ENCODE data around the gene UBQLN4. TPM values are rescaled to one million over a fixed set of nuclear protein-coding genes. Genes with fewer than 3 reads are reported as not detected.
"Not testable (repeated sequence)": the region's sequence is repeated elsewhere in the genome, so short reads cannot be mapped to it uniquely, and the experiment has no call there.

The UBQLN4 gene
- total and polyA plus RNA-seq, 5 donors from 2014 or later, result 4.4 to 19.1 (median 6.1) TPM

GRCh38 chr1:156045076-156045475 is 8.5 kb downstream of the UBQLN4 start:
- peaks cover 18% of the 10 kb centered on the region for H3K36me3 ChIP-seq (ENCODE audit: control insufficient read depth, insufficient read depth, low read length)
- H3K27me3 ChIP-seq (ENCODE audit: control insufficient read depth, insufficient read depth, low read length), result no peaks in the 10 kb centered on the region
- DNase-seq (no peak), ATAC-seq (ENCODE audit: low read depth in 2 of 2) (no peak)
- H3K36me3 Mint-ChIP-seq, result peaks cover 38% of the 10 kb centered on the region
- H3K9me3 ChIP-seq (ENCODE audit: control insufficient read depth in 2 of 2, low read length in 2 of 2), result no peaks in the 10 kb centered on the region
- no peaks in the 10 kb centered on the region for H3K9me3 Mint-ChIP-seq
- H3K4me3 ChIP-seq (ENCODE audit: low read depth, low read length), result no peak overlapping the region
- H3K27ac ChIP-seq (ENCODE audit: insufficient read depth, low read length, poor library complexity, severe bottlenecking), result no peak overlapping the region
- peaks cover 5 to 8% (median 6%) of the 10 kb centered on the region in 4 donors for H3K4me1 Mint-ChIP-seq
- no peaks in the 10 kb centered on the region for H3K4me1 ChIP-seq (ENCODE audit: control insufficient read depth, insufficient read depth, low read length, poor library complexity, severe bottlenecking)
- no peaks in the 10 kb centered on the region for H3K27me3 Mint-ChIP-seq
- peak overlapping the region in 2 of 3 donors; percentile 27 for H3K27ac Mint-ChIP-seq
- no peak overlapping the region for H3K4me3 Mint-ChIP-seq

- peaks cover 0 to 7% (median 5%) of the 10 kb centered on the region in 4 donors for H3K4me1 Mint-ChIP-seq
- Histone ChIP-seq H3K4me1 (ENCODE audit: control insufficient read depth, insufficient read depth, low read length, poor library complexity, severe bottlenecking) (no peaks in the 10 kb centered on the region), H3K36me3 (ENCODE audit: control insufficient read depth, insufficient read depth, low read length) (peaks cover 18% of the 10 kb centered on the region), H3K9me3 (ENCODE audit: control insufficient read depth in 2 of 2, low read length in 2 of 2) (no peaks in the 10 kb centered on the region), H3K27me3 (ENCODE audit: control insufficient read depth, insufficient read depth, low read length) (no peaks in the 10 kb centered on the region), H3K27ac (ENCODE audit: insufficient read depth, low read length, poor library complexity, severe bottlenecking) (no peak overlapping the region), H3K4me3 (ENCODE audit: low read depth, low read length) (no peak overlapping the region)
- ATAC-seq (ENCODE audit: low read depth in 2 of 2) (no peak), DNase-seq (no peak)
- H3K27me3 Mint-ChIP-seq, result no peaks in the 10 kb centered on the region
- peaks cover 30% of the 10 kb centered on the region for H3K36me3 Mint-ChIP-seq
- H3K4me3 Mint-ChIP-seq, result no peak overlapping the region
- no peak overlapping the region for H3K27ac Mint-ChIP-seq
- H3K9me3 Mint-ChIP-seq, result no peaks in the 10 kb centered on the region
Observed at GRCh38 chr1:156042828-156043227, 10.8 kb downstream of the UBQLN4 start.

- H3K27me3 ChIP-seq (ENCODE audit: control insufficient read depth, insufficient read depth, low read length); H3K9me3 Mint-ChIP-seq; H3K27me3 Mint-ChIP-seq; H3K27ac Mint-ChIP-seq; H3K4me3 Mint-ChIP-seq; ATAC-seq (ENCODE audit: low read depth in 2 of 2); H3K9me3 ChIP-seq (ENCODE audit: control insufficient read depth in 2 of 2, low read length in 2 of 2); DNase-seq; H3K4me1 Mint-ChIP-seq; H3K4me3 ChIP-seq (ENCODE audit: low read depth, low read length); H3K27ac ChIP-seq (ENCODE audit: insufficient read depth, low read length, poor library complexity, severe bottlenecking); H3K4me1 ChIP-seq (ENCODE audit: control insufficient read depth, insufficient read depth, low read length, poor library complexity, severe bottlenecking): not testable (repeated sequence)
- peaks cover 10% of the 10 kb centered on the region for H3K36me3 Mint-ChIP-seq
- peaks cover 11% of the 10 kb centered on the region for H3K36me3 ChIP-seq (ENCODE audit: control insufficient read depth, insufficient read depth, low read length)
Observed at GRCh38 chr1:156034991-156035390, 18.6 kb downstream of the UBQLN4 start.

GRCh38 chr1:156033011-156033410 is 20.6 kb downstream of the UBQLN4 start:
- Histone ChIP-seq H3K27me3 (ENCODE audit: control insufficient read depth, insufficient read depth, low read length) (no peaks in the 10 kb centered on the region), H3K4me3 (ENCODE audit: low read depth, low read length) (no peak overlapping the region), H3K27ac (ENCODE audit: insufficient read depth, low read length, poor library complexity, severe bottlenecking) (no peak overlapping the region), H3K36me3 (ENCODE audit: control insufficient read depth, insufficient read depth, low read length) (peaks cover 9% of the 10 kb centered on the region), H3K9me3 (ENCODE audit: control insufficient read depth in 2 of 2, low read length in 2 of 2) (no peaks in the 10 kb centered on the region), H3K4me1 (ENCODE audit: control insufficient read depth, insufficient read depth, low read length, poor library complexity, severe bottlenecking) (no peaks in the 10 kb centered on the region)
- Mint-ChIP-seq H3K36me3 (peaks cover 10% of the 10 kb centered on the region), H3K9me3 (no peaks in the 10 kb centered on the region), H3K27me3 (no peaks in the 10 kb centered on the region), H3K4me3 (no peak overlapping the region), H3K27ac (no peak overlapping the region), H3K4me1 (no peaks in the 10 kb centered on the region)
- DNase-seq (no peak), ATAC-seq (ENCODE audit: low read depth in 2 of 2) (no peak)

- no peak for ATAC-seq (ENCODE audit: low read depth in 2 of 2)
- H3K4me1 Mint-ChIP-seq, result peaks cover 0 to 10% (median 0%) of the 10 kb centered on the region in 4 donors
Observed at GRCh38 chr1:156026588-156026987, 27.0 kb downstream of the UBQLN4 start.

GRCh38 chr1:156025876-156026275 is 27.7 kb downstream of the UBQLN4 start:
- Histone ChIP-seq H3K9me3 (ENCODE audit: control insufficient read depth in 2 of 2, low read length in 2 of 2) (no peaks in the 10 kb centered on the region), H3K27me3 (ENCODE audit: control insufficient read depth, insufficient read depth, low read length) (no peaks in the 10 kb centered on the region), H3K4me3 (ENCODE audit: low read depth, low read length) (no peak overlapping the region), H3K27ac (ENCODE audit: insufficient read depth, low read length, poor library complexity, severe bottlenecking) (no peak overlapping the region), H3K4me1 (ENCODE audit: control insufficient read depth, insufficient read depth, low read length, poor library complexity, severe bottlenecking) (peaks cover 3% of the 10 kb centered on the region), H3K36me3 (ENCODE audit: control insufficient read depth, insufficient read depth, low read length) (no peaks in the 10 kb centered on the region)
- Mint-ChIP-seq H3K4me3 (no peak overlapping the region), H3K9me3 (no peaks in the 10 kb centered on the region), H3K4me1 (peaks cover 0 to 12% (median 3%) of the 10 kb centered on the region in 4 donors), H3K27ac (no peak overlapping the region), H3K36me3 (no peaks in the 10 kb centered on the region), H3K27me3 (no peaks in the 10 kb centered on the region)
- ATAC-seq (ENCODE audit: low read depth in 2 of 2) (peak; percentile 54 to 72), DNase-seq (peak in 2 of 3 donors; percentile 12 to 44)

More at GRCh38 chr1:156026588-156026987, 27.0 kb downstream of the UBQLN4 start:
- Histone ChIP-seq H3K36me3 (ENCODE audit: control insufficient read depth, insufficient read depth, low read length) (no peaks in the 10 kb centered on the region), H3K4me1 (ENCODE audit: control insufficient read depth, insufficient read depth, low read length, poor library complexity, severe bottlenecking) (no peaks in the 10 kb centered on the region), H3K27ac (ENCODE audit: insufficient read depth, low read length, poor library complexity, severe bottlenecking) (no peak overlapping the region), H3K9me3 (ENCODE audit: control insufficient read depth in 2 of 2, low read length in 2 of 2) (no peaks in the 10 kb centered on the region), H3K27me3 (ENCODE audit: control insufficient read depth, insufficient read depth, low read length) (no peaks in the 10 kb centered on the region), H3K4me3 (ENCODE audit: low read depth, low read length) (no peak overlapping the region)
- no peak overlapping the region for H3K4me3 Mint-ChIP-seq
- no peaks in the 10 kb centered on the region for H3K9me3 Mint-ChIP-seq
- no peak for DNase-seq
- no peaks in the 10 kb centered on the region for H3K27me3 Mint-ChIP-seq
- no peak overlapping the region for H3K27ac Mint-ChIP-seq
- H3K36me3 Mint-ChIP-seq, result no peaks in the 10 kb centered on the region

- no peaks in the 10 kb centered on the region for H3K36me3 Mint-ChIP-seq
- H3K9me3 Mint-ChIP-seq, result no peaks in the 10 kb centered on the region
- H3K4me1 Mint-ChIP-seq, result peaks cover 4 to 21% (median 11%) of the 10 kb centered on the region in 4 donors
Observed at GRCh38 chr1:156024801-156025200, 28.8 kb downstream of the UBQLN4 start.

GRCh38 chr1:156021954-156022353 is 31.6 kb downstream of the UBQLN4 start:
- ATAC-seq (ENCODE audit: low read depth in 2 of 2) (no peak), DNase-seq (no peak)
- no peaks in the 10 kb centered on the region for H3K9me3 ChIP-seq (ENCODE audit: control insufficient read depth in 2 of 2, low read length in 2 of 2)
- peaks cover 12 to 38% (median 20%) of the 10 kb centered on the region in 4 donors for H3K4me1 Mint-ChIP-seq
- H3K36me3 ChIP-seq (ENCODE audit: control insufficient read depth, insufficient read depth, low read length), result peaks cover 6% of the 10 kb centered on the region
- no peak overlapping the region for H3K4me3 ChIP-seq (ENCODE audit: low read depth, low read length)
- H3K9me3 Mint-ChIP-seq, result no peaks in the 10 kb centered on the region
- peak overlapping the region in 1 of 3 donors; percentile 78 for H3K27ac Mint-ChIP-seq
- H3K27ac ChIP-seq (ENCODE audit: insufficient read depth, low read length, poor library complexity, severe bottlenecking), result no peak overlapping the region
- H3K36me3 Mint-ChIP-seq, result peaks cover 9% of the 10 kb centered on the region
- peaks cover 14% of the 10 kb centered on the region for H3K4me1 ChIP-seq (ENCODE audit: control insufficient read depth, insufficient read depth, low read length, poor library complexity, severe bottlenecking)
- no peaks in the 10 kb centered on the region for H3K27me3 ChIP-seq (ENCODE audit: control insufficient read depth, insufficient read depth, low read length)
- peak overlapping the region; percentile 59 to 78 (median 66) for H3K4me3 Mint-ChIP-seq
- H3K27me3 Mint-ChIP-seq, result peaks cover 5% of the 10 kb centered on the region

More at GRCh38 chr1:156024801-156025200, 28.8 kb downstream of the UBQLN4 start:
- H3K27ac Mint-ChIP-seq, result peak overlapping the region in 1 of 3 donors; percentile 15
- peaks cover 5% of the 10 kb centered on the region for H3K27me3 Mint-ChIP-seq
- Histone ChIP-seq H3K4me1 (ENCODE audit: control insufficient read depth, insufficient read depth, low read length, poor library complexity, severe bottlenecking) (peaks cover 10% of the 10 kb centered on the region), H3K27me3 (ENCODE audit: control insufficient read depth, insufficient read depth, low read length) (no peaks in the 10 kb centered on the region), H3K9me3 (ENCODE audit: control insufficient read depth in 2 of 2, low read length in 2 of 2) (no peaks in the 10 kb centered on the region), H3K27ac (ENCODE audit: insufficient read depth, low read length, poor library complexity, severe bottlenecking) (no peak overlapping the region), H3K4me3 (ENCODE audit: low read depth, low read length) (no peak overlapping the region), H3K36me3 (ENCODE audit: control insufficient read depth, insufficient read depth, low read length) (no peaks in the 10 kb centered on the region)
- no peak overlapping the region for H3K4me3 Mint-ChIP-seq
- DNase-seq, result no peak
- no peak for ATAC-seq (ENCODE audit: low read depth in 2 of 2)
